ENCODE measurements around the gene PLCH2.
"Not testable (repeated sequence)": the region's sequence is repeated elsewhere in the genome, so short reads cannot be mapped to it uniquely, and the experiment has no call there.

Gene PLCH2

DNA sequence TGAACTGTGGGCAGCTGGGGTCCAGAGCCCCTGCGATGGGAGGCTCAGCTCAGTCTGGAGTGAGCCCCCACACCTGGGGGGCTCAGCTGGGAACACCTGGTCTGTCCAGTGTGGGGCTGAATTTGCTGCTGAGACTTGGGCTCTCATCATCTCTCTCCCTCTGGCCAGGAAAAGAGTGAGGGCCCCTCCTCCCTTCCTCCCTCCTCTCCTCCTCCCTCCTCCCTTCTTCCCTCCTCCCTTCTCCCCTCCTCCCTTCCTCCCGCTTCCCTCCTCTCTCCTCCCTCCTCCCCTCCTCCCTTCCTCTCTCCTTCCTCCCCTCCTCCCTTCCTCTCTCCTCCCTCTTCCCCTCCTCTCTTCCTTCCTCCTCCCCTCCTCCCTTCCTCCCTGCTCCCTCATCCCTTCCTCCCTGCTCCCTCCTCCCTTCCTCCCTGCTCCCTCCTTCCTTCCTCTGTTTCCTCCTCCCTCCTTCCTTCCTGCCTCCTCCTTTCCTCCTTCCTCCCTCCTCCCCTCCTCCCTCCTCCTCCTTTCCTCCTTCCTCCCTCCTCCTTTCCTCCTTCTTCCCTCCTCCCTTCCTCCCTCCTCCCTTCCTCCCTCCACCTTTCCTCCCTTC is 40.2 kb upstream of the PLCH2 start:
- H3K4me3 ChIP-seq (ENCODE audit: low read depth, low read length) = no peak overlapping the region
- DNase-seq (ENCODE audit: low read depth) = no peak
- TF ChIP-seq, protein P1, sequence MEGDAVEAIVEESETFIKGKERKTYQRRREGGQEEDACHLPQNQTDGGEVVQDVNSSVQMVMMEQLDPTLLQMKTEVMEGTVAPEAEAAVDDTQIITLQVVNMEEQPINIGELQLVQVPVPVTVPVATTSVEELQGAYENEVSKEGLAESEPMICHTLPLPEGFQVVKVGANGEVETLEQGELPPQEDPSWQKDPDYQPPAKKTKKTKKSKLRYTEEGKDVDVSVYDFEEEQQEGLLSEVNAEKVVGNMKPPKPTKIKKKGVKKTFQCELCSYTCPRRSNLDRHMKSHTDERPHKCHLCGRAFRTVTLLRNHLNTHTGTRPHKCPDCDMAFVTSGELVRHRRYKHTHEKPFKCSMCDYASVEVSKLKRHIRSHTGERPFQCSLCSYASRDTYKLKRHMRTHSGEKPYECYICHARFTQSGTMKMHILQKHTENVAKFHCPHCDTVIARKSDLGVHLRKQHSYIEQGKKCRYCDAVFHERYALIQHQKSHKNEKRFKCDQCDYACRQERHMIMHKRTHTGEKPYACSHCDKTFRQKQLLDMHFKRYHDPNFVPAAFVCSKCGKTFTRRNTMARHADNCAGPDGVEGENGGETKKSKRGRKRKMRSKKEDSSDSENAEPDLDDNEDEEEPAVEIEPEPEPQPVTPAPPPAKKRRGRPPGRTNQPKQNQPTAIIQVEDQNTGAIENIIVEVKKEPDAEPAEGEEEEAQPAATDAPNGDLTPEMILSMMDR (IDR thresholded peaks at IDR 0.05; ENCODE audit: insufficient read depth, low read depth, low read length, missing control alignments) = no peak

DNA sequence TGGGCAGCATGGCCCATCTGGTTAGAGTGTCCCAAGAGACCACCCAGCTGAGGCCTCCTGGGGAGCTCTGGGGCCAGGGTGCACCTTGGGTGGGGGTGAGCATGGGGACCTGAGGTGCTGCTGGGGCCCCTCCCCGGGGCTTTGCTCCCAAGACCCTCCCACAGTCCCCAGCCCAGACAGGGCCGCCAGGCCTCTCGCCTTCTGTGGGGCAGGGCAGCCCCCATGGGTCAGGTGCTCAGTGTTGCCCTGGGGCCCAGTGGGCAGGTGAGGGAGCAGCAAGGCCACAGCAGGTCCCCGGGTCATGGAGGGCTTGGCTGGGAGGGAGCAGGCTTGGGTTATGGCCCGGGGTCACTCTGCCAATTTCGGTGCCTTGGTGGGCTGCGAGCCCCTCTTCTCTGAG is 39.2 kb upstream of the PLCH2 start:
- TF ChIP-seq, protein P1 (IDR thresholded peaks at IDR 0.05; ENCODE audit: insufficient read depth, low read depth, low read length, missing control alignments) = no peak
- H3K4me3 ChIP-seq (ENCODE audit: low read depth, low read length) = no peak overlapping the region
- no peak for DNase-seq (ENCODE audit: low read depth)

DNA sequence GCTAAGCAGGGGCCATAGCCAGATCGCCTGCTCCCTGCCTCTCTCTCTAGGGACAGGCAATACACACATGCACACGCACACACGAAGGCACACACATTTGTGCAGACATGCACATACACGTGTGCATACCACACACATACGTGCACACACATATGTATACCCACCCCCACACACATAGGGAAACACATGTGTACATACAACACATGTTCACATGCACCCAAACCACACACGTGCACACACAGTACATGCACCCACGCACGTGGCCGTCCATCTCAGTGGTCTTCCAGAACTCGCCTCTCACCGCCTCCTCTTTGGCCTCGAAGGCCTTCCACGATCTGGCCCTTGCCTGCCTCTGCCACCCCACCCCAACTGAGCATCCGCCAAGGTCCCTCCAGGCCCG is 38.5 kb upstream of the PLCH2 start:
- TF ChIP-seq, protein P1 (IDR thresholded peaks at IDR 0.05; ENCODE audit: insufficient read depth, low read depth, low read length, missing control alignments) = no peak
- H3K4me3 ChIP-seq (ENCODE audit: low read depth, low read length) = no peak overlapping the region
- DNase-seq (ENCODE audit: low read depth) = no peak

DNA sequence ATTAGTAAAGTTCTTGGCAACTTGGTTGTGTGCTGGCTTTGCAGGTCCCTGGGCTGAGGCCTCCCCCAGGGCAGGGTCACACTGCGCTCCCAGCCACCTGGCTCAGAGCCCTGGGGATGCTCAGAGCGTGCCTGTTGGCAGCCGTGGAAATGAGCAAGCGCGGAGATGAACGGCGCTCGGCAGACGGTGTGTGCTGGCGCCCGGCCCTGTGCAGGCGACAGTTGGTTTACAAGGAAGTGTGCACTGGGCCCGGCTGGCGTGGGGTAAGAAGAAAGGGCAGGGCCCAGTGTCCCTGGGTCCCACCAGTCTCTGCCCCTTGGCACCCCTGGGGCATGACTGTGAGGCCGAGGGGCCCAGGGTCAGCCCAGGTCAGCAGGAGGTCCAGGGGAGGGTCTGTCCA is 38.1 kb upstream of the PLCH2 start:
- no peak overlapping the region for H3K4me3 ChIP-seq (ENCODE audit: low read depth, low read length)
- DNase-seq (ENCODE audit: low read depth) = no peak
- TF ChIP-seq, protein P1 (IDR thresholded peaks at IDR 0.05; ENCODE audit: insufficient read depth, low read depth, low read length, missing control alignments) = no peak

DNA sequence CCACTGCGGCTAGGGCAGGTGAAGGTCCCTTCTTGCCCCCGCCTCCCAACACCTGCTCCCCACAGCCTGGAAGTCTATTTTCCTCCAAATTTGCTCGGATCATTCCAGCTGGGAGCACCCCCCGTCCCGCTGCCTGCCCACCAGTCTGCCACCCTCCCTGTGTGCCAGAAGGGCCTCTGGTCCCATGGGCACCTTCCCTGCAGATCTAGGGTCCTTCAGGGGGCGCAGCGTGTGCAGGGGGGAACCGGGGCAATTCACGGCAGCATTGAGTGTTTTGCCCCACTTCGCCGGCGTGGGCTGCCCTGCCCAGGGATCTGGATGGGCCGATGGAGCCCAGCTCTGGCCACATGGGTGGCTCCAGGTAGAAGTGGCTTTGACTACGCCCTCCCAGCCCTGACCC is 37.4 kb upstream of the PLCH2 start:
- no peak for DNase-seq (ENCODE audit: low read depth)
- no peak overlapping the region for H3K4me3 ChIP-seq (ENCODE audit: low read depth, low read length)
- TF ChIP-seq, protein P1 (IDR thresholded peaks at IDR 0.05; ENCODE audit: insufficient read depth, low read depth, low read length, missing control alignments) = no peak

DNA sequence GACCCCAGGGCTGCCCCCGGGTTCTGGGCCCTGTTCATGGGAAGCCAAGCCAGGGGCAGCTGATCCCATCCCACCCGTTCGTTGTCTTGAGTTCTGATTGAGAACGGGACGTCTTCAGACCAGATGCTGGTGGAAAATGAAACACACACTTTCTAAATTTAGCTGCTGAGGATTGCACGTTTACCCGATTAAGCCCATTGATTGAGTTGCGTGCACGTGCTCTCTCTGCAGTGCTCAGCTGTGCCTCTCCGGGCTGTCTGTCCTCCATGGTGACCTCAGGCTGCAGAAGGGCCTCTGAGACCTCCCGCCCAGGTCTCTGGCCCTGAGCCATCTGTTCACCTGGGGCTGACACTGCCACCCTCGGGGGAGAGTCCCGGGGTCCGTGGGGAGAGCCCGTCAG is 36.7 kb upstream of the PLCH2 start:
- TF ChIP-seq, protein P1 (IDR thresholded peaks at IDR 0.05; ENCODE audit: insufficient read depth, low read depth, low read length, missing control alignments) = no peak
- no peak overlapping the region for H3K4me3 ChIP-seq (ENCODE audit: low read depth, low read length)
- DNase-seq (ENCODE audit: low read depth) = peak; percentile 32

DNA sequence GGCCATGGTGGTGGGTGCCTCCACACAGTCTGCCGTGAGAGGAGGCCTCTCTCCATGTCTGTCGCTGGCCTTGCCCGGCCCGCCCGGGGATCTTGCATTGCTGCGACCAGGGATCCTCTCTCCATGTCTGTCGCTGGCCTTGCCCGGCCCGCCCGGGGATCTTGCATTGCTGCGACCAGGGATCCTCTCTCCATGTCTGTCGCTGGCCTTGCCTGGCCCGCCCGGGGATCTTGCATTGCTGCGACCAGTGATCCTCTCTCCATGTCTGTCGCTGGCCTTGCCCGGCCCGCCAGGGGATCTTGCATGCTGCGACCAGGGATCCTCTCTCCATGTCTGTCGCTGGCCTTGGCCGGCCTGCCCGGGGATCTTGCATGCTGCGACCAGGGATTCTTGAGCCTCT is 35.7 kb upstream of the PLCH2 start:
- DNase-seq (ENCODE audit: low read depth); H3K4me3 ChIP-seq (ENCODE audit: low read depth, low read length): not testable (repeated sequence)

All from GM12865 (cell line).